Measurements from ENCODE around the gene ADAMTSL3.

ADAMTSL3 gene

GRCh38 chr15:84001655-84002054, 347.7 kb downstream of the ADAMTSL3 start:
- POLR2A ChIA-PET, result no interaction called here
- TF ChIP-seq BHLHE40 (IDR thresholded peaks at IDR 0.05; ENCODE audit: borderline replicate concordance) (no peak), ELF4 (IDR thresholded peaks at IDR 0.05) (no peak)
- DNase-seq (ENCODE audit: extremely low spot score), result no peak
- CTCF ChIA-PET, result interaction anchor here (0.6 kb wide), 1 partner anchor 202 kb away, joined by 3 read pairs; no protein-coding TSS in a partner anchor

- TF ChIP-seq ZNF384 (IDR thresholded peaks at IDR 0.05), result no peak
- TF ChIP-seq SP1 (IDR thresholded peaks at IDR 0.05), result no peak
- no peak for TF ChIP-seq ARNT (IDR thresholded peaks at IDR 0.05)
- no peak for TF ChIP-seq HDGF (IDR thresholded peaks at IDR 0.05; ENCODE audit: borderline replicate concordance)
- TF ChIP-seq CTBP1 (IDR thresholded peaks at IDR 0.05; ENCODE audit: borderline replicate concordance), result no peak
- TF ChIP-seq SUZ12 (IDR thresholded peaks at IDR 0.05), result no peak
- no peak for TF ChIP-seq BHLHE40 (IDR thresholded peaks at IDR 0.05; ENCODE audit: borderline replicate concordance)
- TF ChIP-seq TARDBP (IDR thresholded peaks at IDR 0.05), result no peak
- no peak for TF ChIP-seq PKNOX1 (IDR thresholded peaks at IDR 0.05)
- no peak for TF ChIP-seq NFRKB (IDR thresholded peaks at IDR 0.05)
- TF ChIP-seq LEF1 (IDR thresholded peaks at IDR 0.05; ENCODE audit: borderline replicate concordance), result no peak
- TF ChIP-seq FOXA1 (IDR thresholded peaks at IDR 0.05), result no peak
- TF ChIP-seq ELF4 (IDR thresholded peaks at IDR 0.05), result no peak
- no peak for DNase-seq (ENCODE audit: extremely low spot score)
- ChIA-PET CTCF (no interaction called here), POLR2A (no interaction called here)
Measured at GRCh38 chr15:84003791-84004503, 350.0 kb downstream of the ADAMTSL3 start.

GRCh38 chr15:84006421-84006820, 352.5 kb downstream of the ADAMTSL3 start:
- POLR2A ChIA-PET, result no interaction called here
- CTCF ChIA-PET, result interaction anchor here (0.9 kb wide), 1 partner anchor 33 kb away, joined by 3 read pairs; no protein-coding TSS in a partner anchor
- DNase-seq (ENCODE audit: extremely low spot score), result no peak
- no peak for TF ChIP-seq CTBP1 (IDR thresholded peaks at IDR 0.05; ENCODE audit: borderline replicate concordance)
- TF ChIP-seq ARNT (IDR thresholded peaks at IDR 0.05), result no peak
- no peak for TF ChIP-seq PKNOX1 (IDR thresholded peaks at IDR 0.05)
- TF ChIP-seq ELF4 (IDR thresholded peaks at IDR 0.05), result no peak
- TF ChIP-seq BHLHE40 (IDR thresholded peaks at IDR 0.05; ENCODE audit: borderline replicate concordance), result no peak
- TF ChIP-seq NFRKB (IDR thresholded peaks at IDR 0.05), result no peak
- TF ChIP-seq LEF1 (IDR thresholded peaks at IDR 0.05; ENCODE audit: borderline replicate concordance), result no peak
- no peak for TF ChIP-seq FOXK2 (IDR thresholded peaks at IDR 0.05)
- no peak for TF ChIP-seq HDGF (IDR thresholded peaks at IDR 0.05; ENCODE audit: borderline replicate concordance)
- TF ChIP-seq TARDBP (IDR thresholded peaks at IDR 0.05), result no peak
- no peak for TF ChIP-seq L3MBTL2 (conservative IDR thresholded peaks at IDR 0.05)
- TF ChIP-seq SUZ12 (IDR thresholded peaks at IDR 0.05), result no peak
- TF ChIP-seq SP1 (IDR thresholded peaks at IDR 0.05), result no peak
- no peak for TF ChIP-seq FOXA1 (IDR thresholded peaks at IDR 0.05)
- TF ChIP-seq FOXM1 (IDR thresholded peaks at IDR 0.05; ENCODE audit: borderline replicate concordance), result no peak

- ChIA-PET POLR2A (no interaction called here), CTCF (no interaction called here)
- no peak for TF ChIP-seq LEF1 (IDR thresholded peaks at IDR 0.05; ENCODE audit: borderline replicate concordance)
- no peak for DNase-seq (ENCODE audit: extremely low spot score)
Measured at GRCh38 chr15:84009616-84010015, 355.7 kb downstream of the ADAMTSL3 start.

- DNase-seq (ENCODE audit: extremely low spot score), result no peak
- POLR2A ChIA-PET, result no interaction called here
- CTCF ChIA-PET, result no interaction called here
- no peak for TF ChIP-seq L3MBTL2 (conservative IDR thresholded peaks at IDR 0.05)
- TF ChIP-seq FOXA1 (IDR thresholded peaks at IDR 0.05), result no peak
- no peak for TF ChIP-seq ZNF384 (IDR thresholded peaks at IDR 0.05)
- no peak for TF ChIP-seq TARDBP (IDR thresholded peaks at IDR 0.05)
- TF ChIP-seq FOXK2 (IDR thresholded peaks at IDR 0.05), result no peak
- TF ChIP-seq NFRKB (IDR thresholded peaks at IDR 0.05), result no peak
- TF ChIP-seq HDGF (IDR thresholded peaks at IDR 0.05; ENCODE audit: borderline replicate concordance), result no peak
- TF ChIP-seq ARNT (IDR thresholded peaks at IDR 0.05), result no peak
- TF ChIP-seq CTBP1 (IDR thresholded peaks at IDR 0.05; ENCODE audit: borderline replicate concordance), result no peak
- TF ChIP-seq LEF1 (IDR thresholded peaks at IDR 0.05; ENCODE audit: borderline replicate concordance), result no peak
Measured at GRCh38 chr15:84010246-84010645, 356.3 kb downstream of the ADAMTSL3 start.

- DNase-seq (ENCODE audit: extremely low spot score), result no peak
- TF ChIP-seq SP1 (IDR thresholded peaks at IDR 0.05) (no peak), ARNT (IDR thresholded peaks at IDR 0.05) (no peak), HDGF (IDR thresholded peaks at IDR 0.05; ENCODE audit: borderline replicate concordance) (no peak), L3MBTL2 (conservative IDR thresholded peaks at IDR 0.05) (no peak), LEF1 (IDR thresholded peaks at IDR 0.05; ENCODE audit: borderline replicate concordance) (no peak)
- CTCF ChIA-PET, result interaction anchor here (1.7 kb wide), 1 partner anchor 17 kb away, joined by 4 read pairs; no protein-coding TSS in a partner anchor
- POLR2A ChIA-PET, result no interaction called here
Measured at GRCh38 chr15:84016371-84016770, 362.4 kb downstream of the ADAMTSL3 start.

- no peak for DNase-seq (ENCODE audit: extremely low spot score)
- CTCF ChIA-PET, result no interaction called here
- TF ChIP-seq HDGF (IDR thresholded peaks at IDR 0.05; ENCODE audit: borderline replicate concordance), result no peak
- no peak for TF ChIP-seq LEF1 (IDR thresholded peaks at IDR 0.05; ENCODE audit: borderline replicate concordance)
- TF ChIP-seq SUZ12 (IDR thresholded peaks at IDR 0.05), result no peak
- TF ChIP-seq ELF4 (IDR thresholded peaks at IDR 0.05), result no peak
- TF ChIP-seq CTBP1 (IDR thresholded peaks at IDR 0.05; ENCODE audit: borderline replicate concordance), result no peak
- no peak for TF ChIP-seq ARNT (IDR thresholded peaks at IDR 0.05)
- TF ChIP-seq NFRKB (IDR thresholded peaks at IDR 0.05), result no peak
- TF ChIP-seq FOXM1 (IDR thresholded peaks at IDR 0.05; ENCODE audit: borderline replicate concordance), result no peak
- TF ChIP-seq FOXK2 (IDR thresholded peaks at IDR 0.05), result no peak
- no peak for TF ChIP-seq ZNF384 (IDR thresholded peaks at IDR 0.05)
- POLR2A ChIA-PET, result no interaction called here
Measured at GRCh38 chr15:84022516-84022915, 368.6 kb downstream of the ADAMTSL3 start.

Data from HEK293T (cell line).